Transverse colon (tissue), 3 donors: Measurements from ENCODE around the gene UTP14C.
"Not testable (repeated sequence)": the region's sequence is repeated elsewhere in the genome, so short reads cannot be mapped to it uniquely, and the experiment has no call there.

Experiments used
- POLR2A ChIP-seq: fragments of 450-650 bp; IDR thresholded peaks from one replicate; pipeline ENCODE4 v1.6.1; 2016; ENCODE audit warnings: antibody characterized with exemption, mild to moderate bottlenecking, moderate library complexity
- TF ChIP-seq, protein P1 (sequence below), 5 experiments: fragments of 200-600 bp in 3 of 5; fragments of 450-650 bp in 2 of 5; sonication (generic) in 3 of 5; IDR thresholded peaks; 1 replicate in 2 of 5; 2 replicates in 3 of 5; pipeline ENCODE4 v1.5.1; 2016 to 2017; ENCODE audit warnings: antibody characterized with exemption in 5 of 5, inconsistent platforms in 3 of 5, mild to moderate bottlenecking in 2 of 5, moderate library complexity in 1 of 5

DNA sequence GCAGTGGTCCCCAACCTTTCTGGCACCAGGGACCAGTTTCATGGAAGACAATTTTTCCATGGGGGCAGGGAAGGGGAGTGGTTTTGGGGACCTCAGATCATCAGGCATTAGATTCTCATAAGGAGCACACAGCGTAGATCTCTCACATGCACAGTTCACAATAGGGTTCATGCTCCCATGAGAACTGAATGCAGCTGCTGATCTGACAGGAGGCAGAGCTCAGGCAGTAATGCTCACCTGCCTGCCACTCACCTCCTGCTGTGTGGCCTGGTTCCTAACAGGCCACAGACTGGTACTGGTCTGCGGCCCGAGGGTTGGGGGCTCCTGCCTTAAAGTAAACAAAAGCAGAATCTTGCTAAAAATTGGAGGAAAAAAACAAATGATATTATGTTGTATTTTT is 36.6 kb downstream of the UTP14C start:
- TF ChIP-seq, protein P1, sequence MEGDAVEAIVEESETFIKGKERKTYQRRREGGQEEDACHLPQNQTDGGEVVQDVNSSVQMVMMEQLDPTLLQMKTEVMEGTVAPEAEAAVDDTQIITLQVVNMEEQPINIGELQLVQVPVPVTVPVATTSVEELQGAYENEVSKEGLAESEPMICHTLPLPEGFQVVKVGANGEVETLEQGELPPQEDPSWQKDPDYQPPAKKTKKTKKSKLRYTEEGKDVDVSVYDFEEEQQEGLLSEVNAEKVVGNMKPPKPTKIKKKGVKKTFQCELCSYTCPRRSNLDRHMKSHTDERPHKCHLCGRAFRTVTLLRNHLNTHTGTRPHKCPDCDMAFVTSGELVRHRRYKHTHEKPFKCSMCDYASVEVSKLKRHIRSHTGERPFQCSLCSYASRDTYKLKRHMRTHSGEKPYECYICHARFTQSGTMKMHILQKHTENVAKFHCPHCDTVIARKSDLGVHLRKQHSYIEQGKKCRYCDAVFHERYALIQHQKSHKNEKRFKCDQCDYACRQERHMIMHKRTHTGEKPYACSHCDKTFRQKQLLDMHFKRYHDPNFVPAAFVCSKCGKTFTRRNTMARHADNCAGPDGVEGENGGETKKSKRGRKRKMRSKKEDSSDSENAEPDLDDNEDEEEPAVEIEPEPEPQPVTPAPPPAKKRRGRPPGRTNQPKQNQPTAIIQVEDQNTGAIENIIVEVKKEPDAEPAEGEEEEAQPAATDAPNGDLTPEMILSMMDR (IDR thresholded peaks at IDR 0.05): not testable (repeated sequence)
- TF ChIP-seq POLR2A: not testable (repeated sequence)
